Suprapubic skin (tissue), 4 donors: ENCODE results near the gene CSN1S1.

Experiments used
- CTCF ChIP-seq, 2 donors: fragments of 200-600 bp in 1 of 2; fragments of 450-650 bp in 1 of 2; sonication (generic) in 1 of 2; IDR thresholded peaks; one replicate each; pipeline ENCODE4 v1.5.1; 2016 to 2019; ENCODE audit warnings: antibody characterized with exemption in 2 of 2, mild to moderate bottlenecking in 1 of 2, moderate library complexity in 1 of 2
- EP300 ChIP-seq: sonication (generic); formaldehyde crosslinking; IDR thresholded peaks from one replicate; pipeline ENCODE4 v1.6.1; 2017; ENCODE audit warnings: antibody characterized with exemption
- POLR2A ChIP-seq, 2 donors: fragments of 450-650 bp; IDR thresholded peaks; one replicate each; pipeline ENCODE4 v1.6.1; 2017; ENCODE audit warnings: antibody characterized with exemption in 2 of 2, mild to moderate bottlenecking in 2 of 2, moderate library complexity in 2 of 2
- POLR2AphosphoS5 ChIP-seq, 3 donors: sonication (generic); formaldehyde crosslinking; IDR thresholded peaks; one replicate each; pipeline ENCODE4 v1.6.1; 2017; ENCODE audit warnings: antibody characterized with exemption in 3 of 3

GRCh38 chr4:69965628-69966027 lies 34.8 kb downstream of the CSN1S1 start, which contains the start of gene CSN2:
- TF ChIP-seq POLR2A (IDR thresholded peaks at IDR 0.05) (no peak), CTCF (IDR thresholded peaks at IDR 0.05) (no peak), EP300 (no peak), POLR2AphosphoS5 (IDR thresholded peaks at IDR 0.05) (no peak)
